Loucy (cell line): ENCODE measurements around the gene PSMD13.

Experiments used
- H2AFZ ChIP-seq: fragments of 200-600 bp; sonication (generic); 2 replicates; pipeline ENCODE4 v1.6.0; 2016; ENCODE audit warnings: antibody characterized with exemption, mild to moderate bottlenecking, low read length, moderate library complexity
- H3F3A ChIP-seq: fragments of 200-600 bp; 2 replicates; pipeline ENCODE4 v1.6.0; 2016; ENCODE audit warnings: antibody characterized with exemption, low read depth, mild to moderate bottlenecking
- H3K27me3 ChIP-seq: fragments of 200-600 bp; sonication (generic); 2 replicates; pipeline ENCODE4 v1.6.1; 2014; ENCODE audit warnings: low read length, mild to moderate bottlenecking; ENCODE audit not compliant: insufficient read depth, poor library complexity, severe bottlenecking
- H3K36me3 ChIP-seq: fragments of 200-600 bp; sonication (generic); 2 replicates; pipeline ENCODE4 v1.6.1; 2016; ENCODE audit warnings: low read length; ENCODE audit not compliant: insufficient read depth
- H3K4me1 ChIP-seq: fragments of 200-600 bp; sonication (generic); 2 replicates; pipeline ENCODE4 v1.5.1; 2014; ENCODE audit warnings: low read length, mild to moderate bottlenecking; ENCODE audit not compliant: insufficient read depth, poor library complexity, severe bottlenecking
- H3K4me2 ChIP-seq: fragments of 200-600 bp; sonication (generic); 2 replicates; pipeline ENCODE4 v1.6.0; 2014; ENCODE audit warnings: antibody characterized with exemption, low read length, low read depth, mild to moderate bottlenecking; ENCODE audit not compliant: poor library complexity, severe bottlenecking
- H3K4me3 ChIP-seq: fragments of 200-600 bp; sonication (generic); 2 replicates; pipeline ENCODE4 v1.5.1; 2014; ENCODE audit warnings: low read length, mild to moderate bottlenecking, mixed read lengths; ENCODE audit not compliant: poor library complexity, severe bottlenecking
- H3K79me2 ChIP-seq: fragments of 200-600 bp; sonication (generic); 2 replicates; pipeline ENCODE4 v1.6.1; 2014; ENCODE audit warnings: low read length; ENCODE audit not compliant: insufficient read depth
- H3K9ac ChIP-seq: fragments of 200-600 bp; sonication (generic); 2 replicates; pipeline ENCODE4 v1.6.0; 2014; ENCODE audit warnings: mild to moderate bottlenecking, low read depth, low read length, moderate library complexity; ENCODE audit not compliant: poor library complexity, severe bottlenecking
- H3K9me2 ChIP-seq: fragments of 200-600 bp; sonication (generic); replicated peaks from 2 replicates; pipeline ENCODE4 v1.6.1; 2016; ENCODE audit warnings: low read depth, low read length, mixed read lengths
- H3K9me3 ChIP-seq: fragments of 200-600 bp; sonication (generic); 2 replicates; pipeline ENCODE4 v1.6.1; 2014; ENCODE audit warnings: mild to moderate bottlenecking, antibody characterized with exemption, low read length, low read depth; ENCODE audit not compliant: insufficient read depth
- H4K20me1 ChIP-seq: fragments of 200-600 bp; sonication (generic); 2 replicates; pipeline ENCODE4 v1.6.0; 2014; ENCODE audit warnings: antibody characterized with exemption, low read length, mild to moderate bottlenecking; ENCODE audit not compliant: insufficient read depth, poor library complexity, severe bottlenecking
- CTCF ChIP-seq: fragments of 200-600 bp; sonication (generic); conservative IDR thresholded peaks from 2 replicates; pipeline ENCODE4 v1.5.1; 2014; ENCODE audit warnings: mild to moderate bottlenecking, antibody characterized with exemption, low read length
- EZH2phosphoT487 ChIP-seq: fragments of 200-600 bp; IDR thresholded peaks from 2 replicates; pipeline ENCODE4 v1.6.1; 2018; ENCODE audit warnings: antibody characterized with exemption, mild to moderate bottlenecking, moderate library complexity, borderline replicate concordance

The PSMD13 gene

GRCh38 chr11:271319-271715 is 34.5 kb downstream of the PSMD13 start:
- Histone ChIP-seq H2AFZ (no peak overlapping the region), H3K9me2 (no peaks in the 10 kb centered on the region), H3K4me3 (no peak overlapping the region), H3K4me2 (no peak overlapping the region), H3K79me2 (peaks cover 6% of the 10 kb centered on the region; the same call in 1 of the 2 replicates), H3K27me3 (no peaks in the 10 kb centered on the region), H4K20me1 (no peaks in the 10 kb centered on the region), H3K36me3 (no peaks in the 10 kb centered on the region), H3K4me1 (peaks cover 23% of the 10 kb centered on the region), H3K9me3 (no peaks in the 10 kb centered on the region), H3K9ac (no peak overlapping the region), H3F3A (peaks cover 11% of the 10 kb centered on the region; the same call in 1 of the 2 replicates)
- TF ChIP-seq EZH2phosphoT487, result no peak
- no peak for TF ChIP-seq CTCF

GRCh38 chr11:272195-272930 is 35.6 kb downstream of the PSMD13 start:
- peaks cover 5% of the 10 kb centered on the region; the same call in 1 of the 2 replicates for H3F3A ChIP-seq
- H3K4me2 ChIP-seq, result no peak overlapping the region
- no peaks in the 10 kb centered on the region for H3K36me3 ChIP-seq
- H3K9me2 ChIP-seq, result no peaks in the 10 kb centered on the region
- TF ChIP-seq CTCF, result no peak
- H3K79me2 ChIP-seq, result peaks cover 6% of the 10 kb centered on the region; the same call in 1 of the 2 replicates
- H3K9me3 ChIP-seq, result no peaks in the 10 kb centered on the region
- H3K4me1 ChIP-seq, result peaks cover 23% of the 10 kb centered on the region
- H4K20me1 ChIP-seq, result no peaks in the 10 kb centered on the region
- H3K4me3 ChIP-seq, result no peak overlapping the region
- no peak overlapping the region for H3K9ac ChIP-seq
- no peaks in the 10 kb centered on the region for H3K27me3 ChIP-seq
- H2AFZ ChIP-seq, result no peak overlapping the region

- no peaks in the 10 kb centered on the region for H4K20me1 ChIP-seq
- no peaks in the 10 kb centered on the region for H3K9me2 ChIP-seq
- no peak overlapping the region for H2AFZ ChIP-seq
- no peak overlapping the region for H3K4me2 ChIP-seq
- TF ChIP-seq EZH2phosphoT487 (no peak), CTCF (no peak)
- H3F3A ChIP-seq, result peaks cover 5% of the 10 kb centered on the region; the same call in 1 of the 2 replicates
- no peak overlapping the region for H3K9ac ChIP-seq
- no peaks in the 10 kb centered on the region for H3K36me3 ChIP-seq
- peaks cover 5% of the 10 kb centered on the region; the same call in 1 of the 2 replicates for H3K79me2 ChIP-seq
- peaks cover 19% of the 10 kb centered on the region for H3K4me1 ChIP-seq
- H3K27me3 ChIP-seq, result no peaks in the 10 kb centered on the region
- no peaks in the 10 kb centered on the region for H3K9me3 ChIP-seq
- H3K4me3 ChIP-seq, result no peak overlapping the region
Observed at GRCh38 chr11:272931-273198, 36.1 kb downstream of the PSMD13 start.
